Kidney epithelial cell (primary cell): ENCODE measurements around the gene SUB1. TPM values are rescaled to one million over a fixed set of nuclear protein-coding genes. Genes with fewer than 3 reads are reported as not detected.
"Not testable (repeated sequence)": the region's sequence is repeated elsewhere in the genome, so short reads cannot be mapped to it uniquely, and the experiment has no call there.

Experiments used
- DNase-seq: peaks from one replicate; pipeline ENCODE4 v3.0.0-alpha.2; 2010; ENCODE audit warnings: low read depth
- H3K27me3 ChIP-seq: 2 replicates; pipeline ENCODE4 v1.6.0; 2011; ENCODE audit warnings: low read length; ENCODE audit not compliant: control insufficient read depth, insufficient read depth
- H3K36me3 ChIP-seq: 2 replicates; pipeline ENCODE4 v1.5.1; 2011; ENCODE audit warnings: low read length; ENCODE audit not compliant: control insufficient read depth, insufficient read depth
- H3K4me3 ChIP-seq: 2 replicates; pipeline ENCODE4 v1.5.1; 2011; ENCODE audit warnings: low read depth, mild to moderate bottlenecking, control low read depth, low read length
- total RNA-seq: library from RNA; depleted of rRNA; stranded (reverse); fragments of >200 nt; gene quantifications from 2 replicates; pipeline ENCODE4 v1.2.3, GENCODE V29; 2015
- TF ChIP-seq, protein P1 (sequence below): IDR thresholded peaks from 2 replicates; pipeline ENCODE4 v1.5.1; 2011; ENCODE audit warnings: mild to moderate bottlenecking, moderate library complexity, low read length, control low read depth, inconsistent platforms; ENCODE audit not compliant: insufficient read depth, poor library complexity, severe bottlenecking

SUB1 gene
- total RNA-seq, 1 donor from 2014 or later, result 199 TPM

DNA sequence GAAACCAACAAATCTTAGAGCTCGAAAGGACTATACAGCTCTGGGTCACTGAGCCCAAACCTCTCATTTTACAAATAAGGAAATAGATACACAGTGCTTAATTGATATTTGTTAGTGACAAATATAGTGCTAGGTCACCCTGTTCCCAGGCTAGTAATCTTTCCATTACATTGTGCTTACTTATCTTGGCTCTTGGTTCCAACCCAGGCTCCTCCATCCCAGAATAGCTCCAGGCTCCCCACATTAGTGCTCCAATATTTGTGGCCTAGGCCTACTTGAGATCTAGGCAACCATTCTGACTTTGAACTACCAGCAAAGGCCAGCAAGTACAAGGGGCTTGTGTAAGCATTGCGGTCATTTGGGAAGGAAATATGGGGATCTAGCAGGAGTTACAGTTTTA lies 21.7 kb upstream of the SUB1 start:
- DNase-seq, result no peak
- H3K4me3 ChIP-seq, result no peak overlapping the region
- no peaks in the 10 kb centered on the region for H3K36me3 ChIP-seq
- no peaks in the 10 kb centered on the region for H3K27me3 ChIP-seq
- TF ChIP-seq, protein P1, sequence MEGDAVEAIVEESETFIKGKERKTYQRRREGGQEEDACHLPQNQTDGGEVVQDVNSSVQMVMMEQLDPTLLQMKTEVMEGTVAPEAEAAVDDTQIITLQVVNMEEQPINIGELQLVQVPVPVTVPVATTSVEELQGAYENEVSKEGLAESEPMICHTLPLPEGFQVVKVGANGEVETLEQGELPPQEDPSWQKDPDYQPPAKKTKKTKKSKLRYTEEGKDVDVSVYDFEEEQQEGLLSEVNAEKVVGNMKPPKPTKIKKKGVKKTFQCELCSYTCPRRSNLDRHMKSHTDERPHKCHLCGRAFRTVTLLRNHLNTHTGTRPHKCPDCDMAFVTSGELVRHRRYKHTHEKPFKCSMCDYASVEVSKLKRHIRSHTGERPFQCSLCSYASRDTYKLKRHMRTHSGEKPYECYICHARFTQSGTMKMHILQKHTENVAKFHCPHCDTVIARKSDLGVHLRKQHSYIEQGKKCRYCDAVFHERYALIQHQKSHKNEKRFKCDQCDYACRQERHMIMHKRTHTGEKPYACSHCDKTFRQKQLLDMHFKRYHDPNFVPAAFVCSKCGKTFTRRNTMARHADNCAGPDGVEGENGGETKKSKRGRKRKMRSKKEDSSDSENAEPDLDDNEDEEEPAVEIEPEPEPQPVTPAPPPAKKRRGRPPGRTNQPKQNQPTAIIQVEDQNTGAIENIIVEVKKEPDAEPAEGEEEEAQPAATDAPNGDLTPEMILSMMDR, result no peak

- no peak overlapping the region for H3K4me3 ChIP-seq
- H3K36me3 ChIP-seq, result no peaks in the 10 kb centered on the region
- TF ChIP-seq, protein P1, result no peak
- DNase-seq, result no peak
- H3K27me3 ChIP-seq, result no peaks in the 10 kb centered on the region
Observed at GRCh38 chr5:32565145-32565544, 20.2 kb upstream of the SUB1 start.

- no peak overlapping the region for H3K4me3 ChIP-seq
- no peaks in the 10 kb centered on the region for H3K27me3 ChIP-seq
- H3K36me3 ChIP-seq, result no peaks in the 10 kb centered on the region
- DNase-seq, result no peak
- TF ChIP-seq, protein P1, result no peak
Observed at GRCh38 chr5:32566319-32567111, 18.8 kb upstream of the SUB1 start.

DNA sequence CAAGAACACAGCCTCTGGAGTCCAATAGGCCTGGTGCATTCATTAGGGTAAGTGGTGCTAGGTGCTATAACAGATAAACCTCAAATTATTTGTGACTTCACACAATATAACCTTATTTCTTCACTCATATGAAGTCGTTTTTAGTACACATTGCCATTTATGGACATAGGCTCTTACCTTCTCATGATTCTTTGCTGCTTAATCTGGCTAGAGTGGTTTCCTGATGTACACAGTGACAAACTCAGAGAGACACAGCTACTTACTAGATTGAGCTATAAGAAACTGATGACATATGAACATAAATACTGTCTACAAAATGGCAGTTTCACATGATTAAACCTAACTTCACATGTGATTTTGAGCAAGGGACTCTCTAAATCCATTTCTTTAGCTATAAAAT lies 14.2 kb upstream of the SUB1 start:
- no peak overlapping the region for H3K4me3 ChIP-seq
- no peak for DNase-seq
- TF ChIP-seq, protein P1, result no peak

GRCh38 chr5:32572778-32573480 lies 12.4 kb upstream of the SUB1 start:
- Histone ChIP-seq H3K36me3 (no peaks in the 10 kb centered on the region), H3K27me3 (no peaks in the 10 kb centered on the region), H3K4me3 (no peak overlapping the region)
- TF ChIP-seq, protein P1, result no peak
- no peak for DNase-seq

More for the DNA sequence above, 14.2 kb upstream of the SUB1 start:
- Histone ChIP-seq H3K27me3 (no peaks in the 10 kb centered on the region), H3K36me3 (no peaks in the 10 kb centered on the region)

DNA sequence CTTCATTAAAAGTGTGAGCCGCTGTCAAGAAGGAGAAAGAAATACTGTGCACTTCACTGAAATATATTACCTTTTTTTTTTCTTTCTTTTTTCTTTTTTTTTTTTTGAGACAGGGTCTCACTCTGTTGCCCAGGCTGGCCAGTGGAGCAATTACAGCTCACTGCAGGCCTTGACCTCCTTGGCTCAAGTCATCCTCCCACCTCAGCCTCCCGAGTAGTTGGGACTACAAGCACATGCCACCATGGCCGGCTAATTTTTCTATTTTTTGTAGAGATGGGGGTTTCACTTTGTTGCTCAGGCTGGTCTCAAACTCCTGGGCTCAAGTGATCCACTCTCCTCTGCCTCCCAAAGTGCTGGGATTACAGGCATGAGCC lies 11.9 kb upstream of the SUB1 start:
- H3K36me3 ChIP-seq, H3K4me3 ChIP-seq, DNase-seq, H3K27me3 ChIP-seq: not testable (repeated sequence)
